Skeletal muscle tissue (tissue), 4 donors: Measurements from ENCODE around the gene PIGH. TPM values are rescaled to one million over a fixed set of nuclear protein-coding genes. Genes with fewer than 3 reads are reported as not detected.

Source experiments
- H3K27ac ChIP-seq: one replicate; pipeline ENCODE4 v1.7.0; 2013; ENCODE audit warnings: mild to moderate bottlenecking, low read depth, low read length, inconsistent platforms
- H3K27me3 ChIP-seq, 3 donors: one replicate each; pipeline ENCODE4 v1.7.0; 2013; ENCODE audit warnings: low read length in 3 of 3; ENCODE audit not compliant: control insufficient read depth in 3 of 3, insufficient read depth in 3 of 3
- H3K36me3 ChIP-seq, 3 donors: one replicate each; pipeline ENCODE4 v1.7.0; 2013; ENCODE audit warnings: low read length in 3 of 3; ENCODE audit not compliant: control insufficient read depth in 3 of 3, insufficient read depth in 3 of 3
- H3K4me1 ChIP-seq, 3 donors: one replicate each; pipeline ENCODE4 v1.7.0; 2013; ENCODE audit warnings: low read length in 3 of 3, mild to moderate bottlenecking in 3 of 3; ENCODE audit not compliant: control insufficient read depth in 3 of 3, insufficient read depth in 3 of 3
- H3K4me3 ChIP-seq, 3 donors: one replicate each; pipeline ENCODE4 v1.7.0; 2013; ENCODE audit warnings: low read length in 3 of 3
- H3K9ac ChIP-seq, 3 donors: one replicate each; pipeline ENCODE4 v1.7.0; 2013; ENCODE audit warnings: low read length in 3 of 3, mild to moderate bottlenecking in 3 of 3, moderate library complexity in 2 of 3, low read depth in 1 of 3
- H3K9me3 ChIP-seq, 3 donors: one replicate each; pipeline ENCODE4 v1.7.0; 2013; ENCODE audit warnings: low read length in 3 of 3; ENCODE audit not compliant: control insufficient read depth in 3 of 3
- total RNA-seq: library from RNA; depleted of rRNA; stranded (reverse); fragments of >200 nt; gene quantifications from one replicate; pipeline ENCODE4 v1.2.3, GENCODE V29; 2014
- donor health status: Osteomylitis.

The PIGH gene
- total RNA-seq, 1 donor from 2014 or later, result 18.3 TPM

DNA sequence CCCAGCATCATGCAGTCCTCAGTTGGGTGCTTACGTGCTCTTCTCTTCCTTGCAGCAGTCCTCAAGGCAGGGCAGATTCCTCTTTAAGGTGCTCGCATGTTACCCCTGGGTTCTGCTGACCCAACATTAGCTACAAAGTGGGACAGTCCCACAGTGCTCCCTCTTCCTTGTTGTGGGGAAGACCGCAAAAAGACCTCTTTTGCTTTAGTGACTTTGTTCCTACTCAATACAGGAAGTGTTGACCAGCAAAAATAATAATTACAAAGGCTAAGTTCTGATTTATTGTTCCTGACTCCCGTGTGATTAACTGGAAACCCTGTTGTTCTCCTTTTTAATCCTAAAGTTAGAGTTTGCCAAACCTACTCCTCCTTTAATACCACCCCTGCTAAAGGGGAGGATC, 13.7 kb downstream of the PIGH start:
- no peak overlapping the region for H3K27ac ChIP-seq

GRCh38 chr14:67584978-67585377, 15.1 kb downstream of the PIGH start:
- Histone ChIP-seq H3K27me3 (no peaks in the 10 kb centered on the region), H3K9ac (no peak overlapping the region), H3K4me1 (no peaks in the 10 kb centered on the region), H3K27ac (no peak overlapping the region), H3K9me3 (no peaks in the 10 kb centered on the region), H3K4me3 (no peak overlapping the region), H3K36me3 (peaks cover 15 to 22% (median 19%) of the 10 kb centered on the region in 3 donors)

More for the DNA sequence above, 13.7 kb downstream of the PIGH start:
- Histone ChIP-seq H3K4me1 (no peaks in the 10 kb centered on the region), H3K9me3 (no peaks in the 10 kb centered on the region), H3K4me3 (no peak overlapping the region), H3K27me3 (no peaks in the 10 kb centered on the region), H3K9ac (no peak overlapping the region), H3K36me3 (peaks cover 14 to 27% (median 26%) of the 10 kb centered on the region in 3 donors)

DNA sequence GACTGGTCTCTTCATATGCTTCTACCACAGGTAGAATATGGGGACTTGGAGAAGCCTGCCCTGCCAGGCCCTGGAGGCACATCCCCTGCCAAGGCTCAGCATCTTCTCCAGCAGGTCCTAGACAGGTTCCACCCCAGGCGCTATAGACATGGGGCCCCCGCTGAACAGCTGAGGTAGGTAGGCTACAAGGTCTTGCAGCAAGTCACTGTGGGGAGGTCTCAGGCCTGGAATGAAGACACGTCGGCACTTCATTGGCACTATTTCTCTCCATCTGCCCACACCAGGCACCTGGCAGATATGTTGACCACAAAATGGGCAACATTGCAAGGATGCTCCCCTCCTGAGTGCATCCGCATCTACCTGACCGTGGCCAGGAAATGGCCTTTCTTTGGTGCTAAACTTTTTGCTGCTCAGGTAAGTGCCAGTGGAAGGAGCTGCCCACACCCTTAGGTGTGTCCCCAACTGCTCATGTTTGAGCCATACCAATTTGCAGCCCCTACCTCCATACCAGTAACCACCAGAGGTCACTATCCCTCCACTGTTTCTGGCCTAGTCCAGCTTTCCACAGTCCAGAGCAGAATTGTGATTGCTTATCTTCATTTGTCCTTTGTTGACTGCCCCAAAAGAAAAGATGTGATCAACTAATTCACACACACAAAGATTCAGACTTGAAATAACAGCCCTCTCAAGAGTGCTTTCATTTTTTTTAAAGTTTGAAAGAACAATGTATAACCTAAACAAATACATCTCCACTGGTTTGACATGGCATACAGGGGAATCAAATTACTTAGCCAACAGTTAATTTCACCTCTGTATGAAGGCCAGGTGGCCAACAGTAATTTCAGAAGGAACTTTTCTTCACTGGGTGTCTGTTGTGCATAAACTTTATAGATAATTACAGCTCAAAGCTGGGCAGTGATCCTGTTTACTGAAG, 16.1 kb downstream of the PIGH start:
- Histone ChIP-seq H3K9ac (no peak overlapping the region), H3K36me3 (peaks cover 11 to 17% (median 15%) of the 10 kb centered on the region in 3 donors), H3K4me3 (no peak overlapping the region)

DNA sequence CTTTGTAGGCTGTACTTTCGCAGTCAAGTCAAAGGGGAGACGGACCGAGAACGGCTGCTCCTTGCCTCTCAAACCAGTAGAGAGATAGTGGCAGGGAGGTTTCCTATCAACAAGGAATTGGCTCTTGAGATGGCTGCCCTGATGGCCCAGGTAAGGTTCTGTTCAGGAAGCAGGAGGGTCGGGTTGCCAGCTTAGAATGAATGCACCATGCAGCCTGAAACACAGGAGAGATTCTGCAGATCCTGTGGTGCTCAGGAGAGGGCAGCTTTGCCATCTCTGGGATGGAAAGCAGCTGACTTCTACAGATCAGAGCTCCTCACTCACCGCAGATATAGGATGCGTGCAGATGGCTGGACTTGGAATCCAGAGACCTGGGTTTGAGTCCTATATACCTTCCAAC, 18.0 kb downstream of the PIGH start:
- H3K27me3 ChIP-seq, result no peaks in the 10 kb centered on the region
- no peak overlapping the region for H3K27ac ChIP-seq
- no peaks in the 10 kb centered on the region for H3K4me1 ChIP-seq
- H3K4me3 ChIP-seq, result no peak overlapping the region
- H3K36me3 ChIP-seq, result peaks cover 0 to 18% (median 8%) of the 10 kb centered on the region in 3 donors
- no peak overlapping the region for H3K9ac ChIP-seq
- H3K9me3 ChIP-seq, result no peaks in the 10 kb centered on the region

More for the DNA sequence above, 16.1 kb downstream of the PIGH start:
- Histone ChIP-seq H3K27me3 (no peaks in the 10 kb centered on the region), H3K4me1 (no peaks in the 10 kb centered on the region), H3K9me3 (no peaks in the 10 kb centered on the region), H3K27ac (no peak overlapping the region)

DNA sequence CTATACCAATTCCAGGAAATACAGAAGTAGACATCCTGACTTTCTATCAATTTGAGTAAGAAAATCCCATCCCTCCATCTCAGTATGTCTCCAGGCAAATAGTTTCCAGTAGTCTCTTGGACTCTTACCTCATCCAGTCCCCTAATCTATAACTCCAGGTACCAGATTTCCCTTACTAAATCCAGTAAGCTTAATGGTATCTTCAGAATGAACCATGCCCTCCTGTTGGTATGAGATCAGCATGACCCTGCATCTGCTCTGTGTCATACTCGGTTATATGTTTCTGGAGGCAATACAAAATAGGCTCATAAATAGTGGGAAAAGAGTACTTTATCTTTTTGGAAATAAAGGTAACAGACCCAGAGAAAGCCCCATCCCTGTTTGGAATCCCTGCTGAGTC, 18.4 kb downstream of the PIGH start:
- H3K36me3 ChIP-seq, result peaks cover 0 to 18% (median 7%) of the 10 kb centered on the region in 3 donors
- H3K4me3 ChIP-seq, result no peak overlapping the region
- no peak overlapping the region for H3K27ac ChIP-seq
- H3K27me3 ChIP-seq, result no peaks in the 10 kb centered on the region
- H3K4me1 ChIP-seq, result no peaks in the 10 kb centered on the region
- H3K9ac ChIP-seq, result no peak overlapping the region
- no peaks in the 10 kb centered on the region for H3K9me3 ChIP-seq

DNA sequence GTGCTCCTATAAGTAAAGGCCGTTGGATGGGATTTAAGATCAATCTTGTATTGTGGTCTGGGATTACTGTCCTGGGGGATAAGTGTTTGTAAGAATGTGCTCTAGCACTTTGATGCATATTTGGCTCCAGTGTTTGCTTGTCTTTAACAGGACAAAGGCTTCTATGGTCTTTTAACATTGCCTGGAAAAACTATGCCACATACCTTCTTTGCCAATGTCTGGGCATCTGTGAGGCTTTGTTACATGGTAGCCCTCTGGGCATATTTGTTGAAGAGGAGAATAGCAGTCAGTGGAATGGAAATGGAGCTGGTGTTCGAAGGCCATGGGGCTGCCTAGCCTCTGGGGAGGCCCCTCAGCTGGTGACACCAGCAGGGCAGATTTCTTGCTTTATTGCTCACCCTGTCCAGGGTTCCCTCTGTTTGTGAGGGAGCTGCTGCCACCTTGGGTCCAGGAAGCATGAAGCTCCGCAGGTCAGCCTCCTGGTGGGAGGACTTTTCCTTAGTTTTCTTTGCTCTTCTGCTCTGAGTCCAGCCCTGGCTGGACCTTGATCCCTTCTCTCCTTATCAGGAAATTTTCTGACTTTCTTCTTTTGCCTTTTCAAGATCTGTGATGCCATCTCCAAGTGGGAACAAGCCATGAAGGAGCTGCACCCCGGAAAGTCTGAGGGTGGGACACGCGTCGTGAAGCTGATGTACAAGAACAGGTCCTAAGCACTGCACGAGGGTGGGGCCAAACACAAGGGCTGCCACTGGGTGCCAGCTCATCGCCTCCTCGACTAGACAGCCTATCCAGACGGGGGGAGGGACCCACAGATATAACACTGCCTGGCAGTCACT, 19.5 kb downstream of the PIGH start:
- no peaks in the 10 kb centered on the region for H3K27me3 ChIP-seq
- H3K9me3 ChIP-seq, result no peaks in the 10 kb centered on the region
- no peak overlapping the region for H3K4me3 ChIP-seq
- H3K36me3 ChIP-seq, result peaks cover 0 to 14% (median 4%) of the 10 kb centered on the region in 3 donors
- H3K4me1 ChIP-seq, result no peaks in the 10 kb centered on the region
- H3K9ac ChIP-seq, result no peak overlapping the region
- H3K27ac ChIP-seq, result no peak overlapping the region

DNA sequence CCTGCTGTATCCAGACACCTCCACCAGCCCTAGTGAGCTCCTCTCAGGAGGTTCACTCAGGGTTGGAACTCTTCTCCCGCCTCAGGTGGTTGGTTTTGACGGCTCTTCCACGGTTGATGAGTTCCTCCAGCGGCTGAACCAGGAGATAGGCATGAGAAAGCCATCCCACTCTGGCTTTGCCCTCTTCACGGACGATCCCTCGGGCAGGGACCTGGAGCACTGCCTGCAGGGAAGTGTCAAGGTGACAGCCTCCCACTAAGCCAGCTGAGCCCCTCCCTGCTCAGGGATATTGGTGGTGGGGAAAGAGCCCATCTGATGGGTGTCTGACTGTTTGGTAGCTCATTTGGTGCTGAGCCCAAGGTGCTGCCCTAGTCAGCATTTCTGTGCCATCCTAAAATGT, 20.4 kb downstream of the PIGH start:
- Histone ChIP-seq H3K27ac (no peak overlapping the region), H3K4me3 (no peak overlapping the region), H3K4me1 (no peaks in the 10 kb centered on the region), H3K27me3 (no peaks in the 10 kb centered on the region), H3K9me3 (no peaks in the 10 kb centered on the region), H3K36me3 (peaks cover 0 to 14% (median 4%) of the 10 kb centered on the region in 3 donors), H3K9ac (no peak overlapping the region)

GRCh38 chr14:67579040-67579439, 21.0 kb downstream of the PIGH start:
- H3K9me3 ChIP-seq, result no peaks in the 10 kb centered on the region
- H3K27ac ChIP-seq, result no peak overlapping the region
- no peak overlapping the region for H3K4me3 ChIP-seq
- no peaks in the 10 kb centered on the region for H3K27me3 ChIP-seq
- no peak overlapping the region for H3K9ac ChIP-seq
- no peaks in the 10 kb centered on the region for H3K4me1 ChIP-seq
- H3K36me3 ChIP-seq, result peaks cover 0 to 14% (median 4%) of the 10 kb centered on the region in 3 donors

DNA sequence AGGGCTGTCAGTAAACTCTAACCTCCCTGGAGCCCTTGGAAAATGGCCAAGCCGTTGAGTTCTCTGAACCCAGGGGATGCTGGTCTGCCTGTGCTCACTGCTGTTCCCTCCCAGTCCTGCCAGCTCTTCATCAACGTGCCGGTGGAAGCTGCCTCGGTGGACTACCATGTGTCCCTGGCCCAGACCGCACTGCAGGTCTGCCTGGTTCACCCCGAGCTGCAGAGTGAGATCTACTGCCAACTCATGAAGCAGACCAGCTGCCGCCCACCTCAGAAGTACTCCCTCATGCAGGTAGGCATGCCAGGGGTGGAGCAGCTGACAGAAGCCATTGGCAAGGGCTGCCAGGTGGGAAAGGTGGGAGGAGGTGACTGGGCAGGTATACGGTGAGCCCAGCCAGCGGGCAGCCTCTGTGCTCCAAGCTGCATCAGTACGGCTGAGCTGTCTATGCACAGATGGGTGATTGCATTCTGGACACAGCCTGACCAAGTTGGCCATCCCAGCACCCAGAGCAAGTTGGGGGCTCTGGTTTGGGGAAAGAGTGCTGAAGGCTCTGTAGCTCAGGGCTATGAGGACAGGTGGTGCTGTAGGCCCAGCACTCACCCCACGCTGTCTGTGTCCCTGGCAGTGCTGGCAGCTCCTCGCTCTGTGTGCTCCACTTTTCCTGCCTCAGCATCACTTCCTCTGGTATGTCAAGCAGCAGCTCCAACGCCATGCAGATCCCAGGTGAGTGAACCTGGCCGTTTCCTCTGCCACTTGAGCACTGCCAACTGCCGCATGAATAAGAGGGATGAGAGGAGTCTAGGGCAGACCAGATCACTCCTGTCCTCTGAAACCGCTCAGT, 21.9 kb downstream of the PIGH start:
- peaks cover 0 to 14% (median 4%) of the 10 kb centered on the region in 3 donors for H3K36me3 ChIP-seq
- H3K27ac ChIP-seq, result no peak overlapping the region
- no peaks in the 10 kb centered on the region for H3K27me3 ChIP-seq
- no peaks in the 10 kb centered on the region for H3K9me3 ChIP-seq
- H3K4me1 ChIP-seq, result no peaks in the 10 kb centered on the region
- no peak overlapping the region for H3K9ac ChIP-seq
- H3K4me3 ChIP-seq, result no peak overlapping the region
